Stimulated activated CD4-positive, alpha-beta T cell treated with anti-CD3 and anti-CD28 coated beads, Interleukin-2, amount 100 ng/mL, for 4 hours (primary cell): ENCODE measurements around the gene GTF3C5.
"Not testable (repeated sequence)": the region's sequence is repeated elsewhere in the genome, so short reads cannot be mapped to it uniquely, and the experiment has no call there.

ENCODE experiments used
- DNase-seq: peaks from one replicate; pipeline ENCODE4 v3.0.0-alpha.2; 2020; ENCODE audit warnings: low read depth

Gene GTF3C5

DNA sequence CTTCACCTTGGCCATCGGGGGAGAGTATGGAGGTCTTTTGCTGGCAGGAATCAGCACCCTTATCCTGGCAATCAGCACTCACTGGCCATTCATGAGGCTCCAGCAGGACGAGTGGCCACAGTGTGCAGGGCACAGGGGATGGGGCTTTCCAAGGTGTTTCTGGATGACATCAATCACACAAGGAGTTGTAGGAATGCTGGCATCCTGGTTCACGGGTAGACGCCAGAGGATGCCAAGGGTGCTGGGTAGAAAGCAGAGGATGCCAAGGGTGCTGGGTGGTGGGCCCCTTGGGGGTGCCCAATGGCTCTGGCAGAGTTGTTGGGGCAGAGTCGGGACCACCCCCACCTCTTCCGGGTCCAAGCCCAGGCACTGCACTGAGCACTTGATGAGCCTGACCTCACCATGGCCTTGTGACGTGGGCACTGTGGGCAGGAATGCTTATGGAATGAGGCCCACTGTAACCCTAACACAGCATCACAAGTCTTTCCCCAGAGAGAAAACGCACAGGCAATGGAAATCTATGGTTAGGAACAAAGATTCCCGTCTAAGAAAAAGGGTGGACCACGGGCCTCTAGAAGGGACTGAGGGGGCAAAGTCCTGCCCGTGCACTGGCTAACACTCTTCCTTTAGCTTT is 60.1 kb downstream of the GTF3C5 start:
- DNase-seq: no peak

DNA sequence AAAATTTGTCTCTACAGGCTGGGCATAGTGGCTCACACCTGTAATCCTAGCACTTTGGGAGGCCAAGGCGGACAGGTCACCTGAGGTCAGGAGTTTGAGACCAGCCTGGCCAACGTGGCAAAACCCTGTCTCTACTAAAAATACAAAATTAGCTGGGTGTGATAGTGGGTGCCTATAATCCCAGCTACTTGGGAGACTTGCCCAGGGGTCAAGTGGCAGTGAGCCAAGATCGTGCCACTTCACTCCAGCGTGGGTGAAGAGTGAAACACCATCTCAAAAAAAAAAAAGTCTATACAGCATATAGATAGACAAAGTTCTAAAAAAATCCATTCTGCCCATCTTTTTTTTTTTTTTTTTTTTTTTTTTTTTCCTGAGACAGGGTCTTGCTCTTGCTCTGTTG is 63.6 kb downstream of the GTF3C5 start:
- DNase-seq: not testable (repeated sequence)

DNA sequence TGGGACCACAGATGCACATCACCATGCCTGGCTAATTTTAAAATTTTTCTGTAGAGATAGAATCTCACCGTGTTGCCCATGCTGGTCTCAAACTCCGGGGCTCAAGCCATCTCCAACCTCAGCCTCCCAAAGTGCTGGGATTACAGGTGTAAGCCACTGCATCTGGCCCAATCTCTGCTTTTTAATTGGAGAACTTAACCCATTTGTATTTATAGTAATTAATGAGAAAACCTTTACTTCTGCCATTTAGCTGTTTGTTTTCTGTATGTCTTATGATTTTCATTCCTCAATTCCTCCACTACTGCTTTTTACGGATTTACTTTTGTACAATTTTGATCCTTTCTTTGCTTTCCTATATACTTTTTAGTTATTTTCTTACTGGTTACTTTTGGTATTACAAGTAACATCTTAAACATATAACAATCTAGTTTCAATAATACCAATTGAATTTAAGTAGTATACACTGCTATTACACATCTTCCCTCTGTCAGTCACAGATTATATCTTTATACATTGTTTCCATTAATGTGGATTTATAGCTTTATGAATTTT is 64.1 kb downstream of the GTF3C5 start:
- DNase-seq: no peak

DNA sequence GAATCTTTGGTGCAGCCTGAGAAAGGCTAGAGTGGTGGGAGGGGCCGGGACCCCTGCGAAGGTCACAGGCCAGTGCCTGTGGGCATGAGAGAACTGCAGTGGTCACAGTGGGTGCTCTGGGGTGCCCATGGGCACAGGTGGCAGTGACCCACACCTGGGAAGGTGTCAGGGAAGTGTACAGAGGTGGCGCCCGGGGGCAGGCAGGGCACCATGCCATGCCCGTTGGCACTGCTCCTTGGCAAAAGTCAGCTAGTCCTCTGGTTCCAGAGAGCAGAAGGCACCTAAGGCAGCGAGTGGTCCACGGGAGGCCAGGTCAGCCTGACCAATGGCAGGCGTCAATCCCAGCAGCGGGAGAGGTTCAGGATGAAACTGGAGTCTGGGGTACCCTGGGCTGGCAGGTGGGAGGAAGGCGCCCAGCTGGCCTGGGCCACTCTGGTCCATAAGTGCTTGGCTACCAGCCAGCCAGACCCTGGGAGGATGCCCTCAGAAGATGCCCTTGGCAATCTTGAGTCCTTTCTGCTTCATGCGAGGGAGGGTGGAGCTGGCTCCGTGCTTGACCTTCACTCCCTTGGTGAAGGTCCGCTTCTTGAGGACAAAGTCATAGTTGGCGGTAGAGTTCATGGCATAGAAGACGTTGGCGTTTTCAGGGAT is 67.4 kb downstream of the GTF3C5 start:
- DNase-seq: no peak

DNA sequence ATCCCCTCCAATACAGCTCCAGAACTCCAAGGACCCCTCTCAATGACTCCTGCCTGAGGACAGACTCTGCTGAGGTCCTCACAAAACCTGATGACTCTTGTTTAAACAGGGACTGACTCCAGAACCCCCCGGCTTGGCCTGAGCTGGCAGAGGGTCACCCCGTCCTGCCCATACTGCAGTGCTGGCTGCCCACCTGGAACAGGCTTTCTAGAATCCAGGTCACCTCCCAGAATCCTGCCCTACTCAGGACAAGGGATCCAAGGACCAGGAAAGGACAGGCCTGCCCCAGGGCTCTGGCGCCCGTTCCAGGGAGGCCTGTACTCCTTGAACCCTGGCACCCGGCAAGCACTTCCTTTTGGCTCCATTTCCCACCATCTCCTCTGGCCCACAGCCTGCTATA is 68.1 kb downstream of the GTF3C5 start:
- DNase-seq: no peak

DNA sequence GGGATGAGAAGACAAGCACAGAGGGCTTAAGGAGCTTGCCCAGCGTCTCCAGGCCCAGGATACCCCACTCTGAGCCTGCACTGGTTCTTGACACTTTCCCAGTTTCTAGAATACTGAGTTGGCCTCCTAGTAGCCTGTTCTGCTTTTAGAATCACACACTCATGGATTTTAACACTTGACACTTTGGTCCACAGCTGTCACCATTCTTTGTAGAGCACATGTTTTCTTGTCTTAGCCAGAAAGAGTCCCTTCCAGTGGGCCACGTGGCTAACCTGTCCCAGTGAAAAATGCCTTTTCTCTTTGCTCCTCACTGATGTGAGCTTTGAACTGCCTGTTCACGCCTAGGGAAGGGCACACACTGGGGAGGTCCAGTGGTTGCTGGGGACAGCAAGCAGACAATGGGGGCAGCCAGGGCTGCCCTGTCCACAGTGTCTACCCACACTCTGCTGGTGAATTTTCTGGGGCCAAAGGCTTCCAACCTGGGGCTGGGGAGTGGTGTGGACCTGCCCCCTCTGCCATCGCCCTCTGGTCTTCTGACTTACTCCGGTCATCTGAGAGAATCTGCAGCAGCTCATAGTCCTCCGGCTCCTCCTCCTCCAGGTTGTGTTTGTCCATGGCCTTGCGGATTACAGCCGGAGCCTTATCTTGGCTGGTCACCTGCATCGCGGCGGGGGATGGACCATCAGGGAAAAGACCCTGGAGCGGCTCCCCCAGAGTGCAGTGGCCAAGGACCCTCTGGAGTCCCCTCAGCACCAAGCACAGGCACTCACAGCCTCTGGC is 69.1 kb downstream of the GTF3C5 start:
- DNase-seq: no peak

DNA sequence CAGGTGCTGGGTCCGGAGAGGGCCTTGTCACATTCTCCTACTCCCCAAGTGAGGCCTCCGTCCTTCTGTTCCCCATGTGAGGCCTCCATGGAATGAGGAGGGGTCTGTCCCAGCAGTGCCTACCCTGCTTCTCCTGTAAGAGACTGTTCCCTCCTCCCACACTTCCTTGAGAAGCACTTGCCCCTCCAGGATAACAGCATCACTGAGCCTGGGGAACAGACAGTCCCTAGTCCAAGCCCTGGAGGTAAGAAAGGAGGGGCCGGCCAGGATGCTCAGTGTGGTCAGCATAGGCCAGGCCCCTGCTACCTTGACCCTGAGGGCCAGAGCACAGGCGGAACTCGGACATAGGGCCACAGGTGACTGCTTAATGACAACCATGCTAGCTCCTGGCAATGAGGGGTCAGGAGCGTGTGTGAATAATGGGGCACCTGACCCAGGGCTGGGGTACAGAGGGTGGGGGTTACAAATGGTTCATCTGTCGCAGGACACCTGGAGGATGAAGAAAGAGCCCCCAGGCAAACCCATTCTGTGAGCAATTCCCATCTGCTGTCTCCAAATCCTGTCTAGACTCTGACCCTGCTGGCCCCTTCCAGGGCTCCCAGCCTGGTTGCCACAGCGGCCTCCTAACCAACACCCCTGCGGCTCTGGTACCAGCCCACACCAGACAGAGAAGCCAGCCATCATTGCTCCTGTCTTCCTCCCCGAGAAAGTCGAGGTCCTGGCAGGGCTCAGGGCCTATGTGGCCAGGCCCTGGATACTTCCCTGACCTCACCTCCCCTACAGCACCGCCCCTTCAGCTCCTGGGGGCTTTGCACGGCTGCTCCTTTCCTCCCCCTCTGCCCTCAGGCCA is 69.9 kb downstream of the GTF3C5 start:
- no peak for DNase-seq

DNA sequence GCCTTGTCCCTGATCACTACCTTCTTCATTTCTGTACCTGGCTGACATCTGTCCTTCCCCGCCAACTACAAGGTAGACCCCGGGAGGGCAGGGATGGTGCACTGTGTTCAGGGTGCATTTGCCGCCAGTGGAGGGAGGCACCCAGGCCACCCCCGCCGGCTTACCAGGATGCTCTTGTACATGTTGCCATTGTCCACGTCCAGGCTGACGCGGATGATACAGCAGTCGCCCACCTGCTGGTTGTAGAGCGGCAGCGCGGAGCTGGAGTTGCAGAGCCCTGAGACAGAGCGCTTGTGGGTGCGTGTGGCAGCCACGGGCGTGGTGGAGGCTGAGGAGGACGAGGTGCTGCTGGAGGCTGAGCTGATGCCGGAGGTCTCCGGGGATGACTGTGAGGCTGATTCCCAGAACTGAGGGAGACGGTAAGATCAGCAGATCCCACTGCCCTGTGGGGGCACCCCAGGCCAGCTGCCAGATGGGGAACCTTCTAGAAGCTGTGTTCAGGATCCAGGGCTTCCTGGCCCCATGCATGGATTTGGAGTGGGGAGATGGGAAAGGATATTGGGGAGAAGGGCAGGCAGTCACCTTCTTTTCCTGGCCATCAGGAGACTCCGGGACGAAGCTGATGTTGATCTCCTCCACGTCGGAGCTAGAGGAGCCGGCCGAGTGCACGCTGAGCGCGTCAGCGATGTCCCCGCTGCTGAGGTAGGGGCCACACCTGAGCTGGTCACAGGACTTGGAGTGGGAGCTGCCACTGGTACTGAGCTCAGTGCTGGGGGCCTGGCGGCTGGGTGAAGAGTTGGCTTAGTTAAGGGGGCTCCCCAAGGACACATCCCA is 70.8 kb downstream of the GTF3C5 start:
- DNase-seq: no peak

DNA sequence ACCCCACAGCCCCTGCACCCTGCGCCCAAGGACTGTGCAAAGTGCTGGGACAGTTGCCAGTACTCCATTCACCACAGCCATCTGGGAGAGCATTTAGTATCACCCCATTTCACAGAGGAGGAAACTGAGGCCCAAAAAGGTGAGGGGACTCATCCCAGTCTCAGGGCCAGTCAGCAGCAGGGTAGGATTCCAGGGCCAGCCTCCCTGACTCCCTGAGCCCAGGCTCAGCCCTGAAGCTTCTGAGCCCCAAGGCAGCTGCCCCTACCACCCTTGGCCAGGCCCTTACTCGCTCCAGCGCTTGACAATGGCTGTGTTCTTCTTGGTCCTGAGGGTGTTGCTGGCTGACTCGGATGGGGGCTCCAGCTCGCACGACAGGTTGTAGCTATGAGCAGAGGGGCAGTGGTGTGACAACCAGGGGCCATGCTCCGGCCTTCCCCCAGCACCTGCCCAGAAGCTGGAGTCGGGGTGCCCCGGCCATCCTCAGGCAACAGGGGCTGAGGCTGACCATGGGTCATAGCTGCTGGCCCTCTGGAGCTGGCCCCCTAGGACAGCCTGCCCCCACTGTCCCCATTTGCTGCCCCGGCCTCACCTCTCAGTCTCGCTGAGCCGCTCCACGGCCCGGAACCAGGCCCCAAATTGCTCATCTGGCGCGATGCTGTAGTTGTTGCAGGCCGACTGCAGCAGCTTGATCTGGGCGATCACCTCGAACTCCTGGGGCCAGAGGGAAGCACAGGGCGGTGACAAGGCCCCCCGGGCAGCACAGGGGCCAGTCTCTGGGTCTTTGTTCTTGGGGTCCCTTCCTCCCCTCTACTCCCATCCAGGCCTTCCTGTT is 71.6 kb downstream of the GTF3C5 start:
- DNase-seq: no peak

DNA sequence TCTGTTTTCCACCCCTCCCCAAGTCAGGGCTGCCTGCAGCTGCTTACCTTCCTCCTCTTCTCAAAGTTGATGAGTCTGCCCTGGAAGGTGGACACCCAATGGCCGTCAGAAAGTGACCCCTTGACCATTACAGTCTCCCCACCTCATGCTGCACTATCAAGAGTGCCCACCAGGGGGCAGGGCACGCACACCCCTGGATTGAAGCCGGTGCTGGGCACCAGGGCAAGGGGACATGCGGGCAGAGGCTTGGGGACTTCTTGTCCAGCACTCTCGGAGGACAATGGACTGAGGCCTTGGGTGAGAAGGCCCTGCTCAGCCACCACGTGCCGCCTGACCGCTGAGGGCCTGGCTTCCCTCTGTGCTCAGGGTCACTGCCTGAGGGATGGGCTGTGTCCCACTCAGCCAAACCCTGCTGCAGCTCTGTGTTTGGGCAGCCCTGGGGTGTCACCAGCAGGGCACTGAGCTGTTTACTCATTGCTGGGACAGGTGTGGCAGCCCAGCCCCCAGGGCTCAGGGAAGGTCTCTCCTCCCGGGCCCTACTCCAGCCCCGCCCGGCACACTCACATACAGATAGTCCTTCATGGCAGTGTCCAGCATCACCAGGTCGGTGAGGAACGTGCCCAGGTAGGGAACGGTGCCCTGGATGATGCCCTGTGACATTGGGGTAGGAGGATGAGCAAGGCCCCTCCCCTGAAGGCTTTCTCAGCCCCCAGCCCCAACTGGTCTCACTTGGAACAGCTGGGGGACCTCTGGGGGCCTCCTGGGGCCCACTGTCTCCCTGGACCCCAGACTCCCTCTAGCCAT is 72.6 kb downstream of the GTF3C5 start:
- no peak for DNase-seq

DNA sequence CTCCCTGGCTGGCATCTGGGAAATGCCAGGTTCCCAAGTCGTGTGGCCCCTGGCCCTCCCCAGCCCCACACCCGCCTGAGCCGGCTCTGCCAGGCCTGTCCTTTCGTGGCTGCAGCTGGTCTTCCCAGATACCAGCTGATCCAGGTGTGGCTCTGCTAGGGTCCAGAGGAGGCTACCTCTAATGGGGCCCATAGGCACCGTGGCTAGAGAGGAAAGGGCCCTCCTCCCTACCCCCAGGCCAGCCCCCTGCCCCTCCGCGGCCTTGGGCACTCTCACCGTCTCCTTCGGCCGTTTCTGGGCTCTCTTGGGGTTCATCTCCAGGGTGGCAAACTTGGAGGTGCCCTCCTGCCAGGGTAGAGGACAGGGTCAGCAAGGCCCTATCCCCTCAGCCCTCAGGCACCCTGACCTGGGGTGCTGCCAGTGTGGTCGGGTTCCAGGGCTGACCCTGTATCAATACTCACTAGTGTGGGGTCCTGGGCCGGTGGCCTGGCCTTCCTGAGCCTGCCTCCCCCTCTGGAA is 73.2 kb downstream of the GTF3C5 start:
- no peak for DNase-seq

DNA sequence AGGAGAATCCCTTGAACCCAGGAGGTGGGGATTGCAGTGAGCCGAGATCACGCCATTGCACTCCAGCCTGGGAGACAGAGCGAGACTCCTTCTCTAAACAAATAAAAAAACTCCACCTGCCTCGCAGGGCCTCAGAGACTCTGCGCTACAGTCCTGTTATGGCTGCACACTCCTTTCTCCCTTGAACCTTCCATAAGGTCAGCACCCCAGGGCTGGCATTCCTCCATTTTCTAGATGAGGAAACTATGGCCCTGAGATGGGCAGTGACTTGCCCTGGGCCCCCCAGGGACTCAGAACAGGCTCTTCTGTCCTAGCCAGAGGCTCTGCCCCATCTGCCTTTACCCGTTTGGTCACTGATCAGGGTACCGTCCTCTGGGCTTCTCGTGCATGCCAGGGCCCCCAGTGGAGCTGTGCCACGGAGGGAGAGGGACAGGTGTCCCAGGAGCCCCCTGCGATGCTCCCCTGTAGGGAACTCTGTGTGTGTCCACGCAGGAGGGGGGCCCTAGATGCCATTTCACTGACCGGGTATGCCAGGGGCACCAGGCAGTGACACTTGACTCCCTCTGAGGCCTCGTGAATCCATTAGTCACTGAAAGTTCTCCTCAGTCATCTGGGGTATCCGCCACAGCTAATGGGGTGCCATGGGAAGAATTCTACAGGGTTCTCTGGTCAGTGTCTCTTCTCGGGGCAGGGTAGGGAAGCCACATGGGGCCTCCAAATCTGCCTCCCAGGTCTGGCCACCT is 74.1 kb downstream of the GTF3C5 start:
- DNase-seq: no peak

DNA sequence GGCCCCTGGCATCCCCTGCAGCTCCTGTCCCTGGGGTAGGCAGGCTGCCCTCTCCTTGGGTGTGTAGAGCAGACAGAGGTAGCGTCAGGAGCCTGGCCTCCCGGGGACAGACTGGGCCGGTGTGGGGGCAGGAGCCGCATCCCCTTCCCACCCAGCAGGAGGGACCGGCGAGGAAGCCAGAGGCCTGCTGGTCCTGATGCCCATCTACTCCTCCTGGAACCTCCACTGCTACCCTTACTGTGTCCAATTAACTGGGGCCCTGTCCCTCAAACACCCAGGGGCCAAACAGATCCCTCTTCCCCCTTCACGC is 74.6 kb downstream of the GTF3C5 start:
- no peak for DNase-seq

DNA sequence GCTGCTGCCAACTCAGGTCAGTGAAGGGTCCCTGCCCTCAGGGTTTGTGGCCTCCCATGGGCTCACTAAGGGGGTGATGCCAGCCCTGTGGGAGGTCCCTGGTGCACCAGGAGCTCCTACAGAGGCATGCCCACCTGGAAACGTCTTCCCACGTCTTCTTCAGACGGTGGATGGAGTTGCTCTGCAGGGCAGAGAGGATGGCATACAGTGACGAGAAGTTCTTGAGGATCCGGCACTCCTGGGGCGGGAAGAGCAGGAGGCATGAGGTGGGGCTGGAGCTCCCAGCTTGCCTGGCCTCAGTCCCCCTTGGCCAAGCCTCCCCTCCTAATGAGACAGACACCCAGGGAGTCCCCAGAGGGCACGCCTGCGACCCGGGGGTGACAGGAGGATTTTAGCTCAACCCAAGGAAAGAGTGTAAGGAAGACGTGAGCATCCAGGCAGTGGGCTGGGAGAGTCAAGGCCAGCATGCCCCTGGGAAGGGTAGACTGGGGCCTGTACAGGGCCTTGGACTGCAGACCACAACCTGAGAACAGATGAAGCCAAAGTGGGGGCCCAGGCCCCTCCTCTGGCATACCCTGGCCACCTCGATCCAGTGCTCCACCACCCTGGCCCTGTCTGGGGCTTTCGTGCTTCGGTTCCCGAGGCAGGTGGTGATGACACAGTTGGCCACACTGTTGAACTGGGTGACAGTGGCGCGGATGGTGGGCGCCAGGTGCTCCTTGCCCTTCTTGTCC is 75.9 kb downstream of the GTF3C5 start:
- DNase-seq: no peak

DNA sequence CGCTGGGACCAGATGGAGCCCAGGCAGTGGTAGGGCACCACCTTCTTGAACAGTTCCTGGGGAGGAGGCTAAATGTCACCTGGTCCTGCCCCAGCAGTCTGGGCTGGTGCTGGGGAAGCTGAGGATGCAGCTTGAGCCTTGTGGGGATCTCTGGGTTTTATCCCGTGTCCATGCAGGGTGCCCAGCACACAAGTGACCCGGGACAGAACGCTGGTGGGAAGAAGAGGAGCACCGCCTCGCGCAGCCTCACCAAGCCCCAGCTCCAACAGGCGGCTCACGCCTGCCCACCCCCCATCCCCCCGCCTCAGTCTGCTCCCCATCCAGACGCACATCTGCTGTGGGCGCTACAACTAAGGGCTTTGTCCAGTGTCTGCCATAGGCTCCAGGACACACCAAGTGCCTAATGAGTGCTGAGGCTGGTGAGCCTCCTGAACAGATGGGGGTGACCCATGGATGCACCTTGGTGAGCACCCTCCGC is 76.5 kb downstream of the GTF3C5 start:
- DNase-seq: no peak
